Aorta (tissue), 5 donors: ENCODE measurements around the gene FSCN2. TPM values are rescaled to one million over a fixed set of nuclear protein-coding genes. Genes with fewer than 3 reads are reported as not detected.

ENCODE experiments used
- ATAC-seq: fragments of 200-7000 bp; cut with Tn5 transposase; one replicate; pipeline ENCODE4 v1.9.1; 2022; ENCODE audit warnings: moderate library complexity; ENCODE audit not compliant: low FRiP score
- DNase-seq, 2 donors: peaks; one replicate each; pipeline ENCODE4 v3.0.0-alpha.2; 2020
- H3K27ac ChIP-seq, 2 donors: one replicate each; pipeline ENCODE4 v1.5.1; 2013; ENCODE audit warnings: low read length in 2 of 2, mild to moderate bottlenecking in 2 of 2, moderate library complexity in 2 of 2, control low read depth in 1 of 2, inconsistent platforms in 1 of 2, low read depth in 1 of 2
- H3K27me3 ChIP-seq, 2 donors: one replicate each; pipeline ENCODE4 v1.6.1; 2013; ENCODE audit warnings: control low read depth in 1 of 2, low read length in 1 of 2, mild to moderate bottlenecking in 1 of 2, moderate library complexity in 1 of 2; ENCODE audit not compliant: insufficient read depth in 2 of 2, control insufficient read depth in 1 of 2
- H3K36me3 ChIP-seq, 2 donors: one replicate each; pipeline ENCODE4 v1.6.1; 2013; ENCODE audit warnings: control low read depth in 1 of 2, low read length in 1 of 2, mild to moderate bottlenecking in 1 of 2; ENCODE audit not compliant: insufficient read depth in 2 of 2, control insufficient read depth in 1 of 2
- H3K4me1 ChIP-seq, 2 donors: one replicate each; pipeline ENCODE4 v1.6.1; 2013; ENCODE audit warnings: low read length in 2 of 2, control low read depth in 1 of 2, mild to moderate bottlenecking in 1 of 2, moderate library complexity in 1 of 2; ENCODE audit not compliant: insufficient read depth in 2 of 2, control insufficient read depth in 1 of 2
- H3K4me3 ChIP-seq, 2 donors: one replicate each; pipeline ENCODE4 v1.5.1; 2013; ENCODE audit warnings: low read length in 2 of 2, control low read depth in 1 of 2, mild to moderate bottlenecking in 1 of 2
- H3K9me3 ChIP-seq: one replicate; pipeline ENCODE4 v1.6.1; 2013; ENCODE audit warnings: mild to moderate bottlenecking, low read length; ENCODE audit not compliant: control insufficient read depth
- WGBS, 2 donors: extraction: QIAGEN DNeasy Blood & Tissue Kit; methylation state at CpG; one replicate each; pipeline ENCODE4 v1.1.7; 2013; 5-methylcytosine and 5-hydroxymethylcytosine counted together
- intact Hi-C, 2 donors: fragments of 100-400 bp; cut with DNase I; formaldehyde crosslinking; loops; one replicate each; pipeline versions ENCODE4 v1.14.2 to v1.15.0; 2022
- polyA plus RNA-seq, 2 donors: library from polyadenylated mRNA; stranded (reverse); fragments of 200-250 nt; gene quantifications; one replicate each; pipeline ENCODE4 v1.2.3, GENCODE V29; 2013
- total RNA-seq, 2 donors: library from RNA; stranded (reverse); fragmentation: NEBNext Ultra II Directional; extraction: Animal tissue kit (Norgen Biotek cat#: 25700); gene quantifications; one replicate each; pipeline ENCODE4 v1.2.1, GENCODE V29; 2021
- donor health status: healthy with polysubstance abuse.
- donor health status: Bipolar disorder and iron deficiency.
- donor health status: DM: no; HTN: no; CAD: no.
- donor health status: DM: no; HTN: no; CAD: no.
- donor health status: DM: yes; HTN: yes; CAD: no.

The FSCN2 gene
- total and polyA plus RNA-seq, 4 donors, result 1.0 to 3.1 (median 2.2) TPM

GRCh38 chr17:81514489-81514738, 13.8 kb upstream of the FSCN2 start:
- peak overlapping the region; percentile 72 to 93 for H3K4me3 ChIP-seq
- intact Hi-C loops, result no loop called here
- no peak for ATAC-seq
- peak overlapping the region; percentile 97 to 100 for H3K27ac ChIP-seq
- H3K9me3 ChIP-seq, result no peaks in the 10 kb centered on the region
- H3K27me3 ChIP-seq, result peaks cover 0 to 2% of the 10 kb centered on the region in 2 donors
- no peak for DNase-seq
- H3K4me1 ChIP-seq, result peaks cover 0 to 1% of the 10 kb centered on the region in 2 donors
- 1% methylated on average over 18 to 34 of the region's 34 CpGs for WGBS, 2 donors
- H3K36me3 ChIP-seq, result peaks cover 0 to 16% of the 10 kb centered on the region in 2 donors

- H3K27ac ChIP-seq, result peak overlapping the region; percentile 85 to 100
- H3K27me3 ChIP-seq, result peaks cover 0 to 2% of the 10 kb centered on the region in 2 donors
- DNase-seq (peak; percentile 90 to 94), ATAC-seq (peak; percentile 70)
- no peaks in the 10 kb centered on the region for H3K9me3 ChIP-seq
- intact Hi-C loops, result loop anchor here (5.0 kb wide), 1 partner anchor 87 kb away; no protein-coding TSS in a partner anchor
- H3K36me3 ChIP-seq, result peaks cover 0 to 16% of the 10 kb centered on the region in 2 donors
- H3K4me1 ChIP-seq, result peaks cover 0 to 1% of the 10 kb centered on the region in 2 donors
- H3K4me3 ChIP-seq, result peak overlapping the region; percentile 72 to 93
- WGBS, 2 donors, result 1% methylated on average over 40 to 82 of the region's 82 CpGs
Measured at GRCh38 chr17:81514739-81515529, 13.2 kb upstream of the FSCN2 start.

- Histone ChIP-seq H3K9me3 (no peaks in the 10 kb centered on the region), H3K4me1 (peaks cover 0 to 1% of the 10 kb centered on the region in 2 donors), H3K36me3 (peaks cover 0 to 12% of the 10 kb centered on the region in 2 donors), H3K27ac (peak overlapping the region; percentile 9 to 37), H3K4me3 (peak overlapping the region; percentile 52 to 87), H3K27me3 (peaks cover 0 to 2% of the 10 kb centered on the region in 2 donors)
- ATAC-seq (no peak), DNase-seq (peak in 1 of 2 donors; percentile 77)
- intact Hi-C loops, result loop anchor here (5.0 kb wide), 1 partner anchor 87 kb away; no protein-coding TSS in a partner anchor
- WGBS, 2 donors, result 14 to 24% methylated on average over 19 of the region's 19 CpGs
Measured at GRCh38 chr17:81515530-81516041, 12.6 kb upstream of the FSCN2 start.

- peak in 1 of 2 donors; percentile 76 for DNase-seq
- intact Hi-C loops, result loop anchor here (5.0 kb wide), 1 partner anchor 86 kb away; no protein-coding TSS in a partner anchor
- peak overlapping the region; percentile 9 to 37 for H3K27ac ChIP-seq
- H3K4me1 ChIP-seq, result peaks cover 0 to 1% of the 10 kb centered on the region in 2 donors
- WGBS, 2 donors, result 16 to 30% methylated on average over 4 of the region's 4 CpGs
- ATAC-seq, result no peak
- H3K27me3 ChIP-seq, result peaks cover 0 to 2% of the 10 kb centered on the region in 2 donors
- H3K4me3 ChIP-seq, result peak overlapping the region; percentile 12 to 52
- no peaks in the 10 kb centered on the region for H3K9me3 ChIP-seq
- H3K36me3 ChIP-seq, result peaks cover 0 to 3% of the 10 kb centered on the region in 2 donors
Measured at GRCh38 chr17:81516439-81516838, 11.7 kb upstream of the FSCN2 start.

GRCh38 chr17:81517009-81517338, 11.2 kb upstream of the FSCN2 start:
- ATAC-seq (no peak), DNase-seq (peak in 1 of 2 donors; percentile 75)
- Histone ChIP-seq H3K27me3 (peaks cover 0 to 2% of the 10 kb centered on the region in 2 donors), H3K36me3 (no peaks in the 10 kb centered on the region), H3K4me3 (peak overlapping the region in 1 of 2 donors; percentile 3), H3K4me1 (peaks cover 0 to 1% of the 10 kb centered on the region in 2 donors), H3K27ac (peak overlapping the region in 1 of 2 donors; percentile 0), H3K9me3 (no peaks in the 10 kb centered on the region)
- 52 to 53% methylated on average over 9 of the region's 9 CpGs for WGBS, 2 donors
- intact Hi-C loops, result loop anchor here (5.0 kb wide), 1 partner anchor 85 kb away; no protein-coding TSS in a partner anchor

GRCh38 chr17:81517339-81518112, 10.7 kb upstream of the FSCN2 start:
- intact Hi-C loops, result loop anchor here (5.0 kb wide), 1 partner anchor 85 kb away; no protein-coding TSS in a partner anchor
- H3K27me3 ChIP-seq, result peaks cover 0 to 1% of the 10 kb centered on the region in 2 donors
- no peaks in the 10 kb centered on the region for H3K36me3 ChIP-seq
- WGBS, 2 donors, result 16 to 20% methylated on average over 24 of the region's 24 CpGs
- H3K4me1 ChIP-seq, result peaks cover 0 to 1% of the 10 kb centered on the region in 2 donors
- ATAC-seq, result no peak
- H3K27ac ChIP-seq, result peak overlapping the region in 1 of 2 donors; percentile 39
- H3K4me3 ChIP-seq, result peak overlapping the region in 1 of 2 donors; percentile 3
- DNase-seq, result peak in 1 of 2 donors; percentile 79
- H3K9me3 ChIP-seq, result no peaks in the 10 kb centered on the region

GRCh38 chr17:81518113-81518784, 9.9 kb upstream of the FSCN2 start:
- WGBS, 2 donors, result 10 to 12% methylated on average over 22 to 24 of the region's 24 CpGs
- DNase-seq (no peak), ATAC-seq (no peak)
- Histone ChIP-seq H3K9me3 (no peaks in the 10 kb centered on the region), H3K4me3 (peak overlapping the region; percentile 14 to 51), H3K27me3 (no peaks in the 10 kb centered on the region), H3K36me3 (no peaks in the 10 kb centered on the region), H3K27ac (peak overlapping the region in 1 of 2 donors; percentile 39), H3K4me1 (peaks cover 0 to 1% of the 10 kb centered on the region in 2 donors)
- intact Hi-C loops, result loop anchor here (5.0 kb wide), 1 partner anchor 84 kb away; no protein-coding TSS in a partner anchor

- 1% methylated on average over 30 to 47 of the region's 47 CpGs for WGBS, 2 donors
- ATAC-seq (peak; percentile 41), DNase-seq (peak in 1 of 2 donors; percentile 83)
- H3K27ac ChIP-seq, result peak overlapping the region in 1 of 2 donors; percentile 25
- H3K9me3 ChIP-seq, result no peaks in the 10 kb centered on the region
- no peaks in the 10 kb centered on the region for H3K27me3 ChIP-seq
- H3K4me3 ChIP-seq, result peak overlapping the region; percentile 37 to 51
- H3K4me1 ChIP-seq, result peaks cover 0 to 1% of the 10 kb centered on the region in 2 donors
- intact Hi-C loops, result loop anchor here (5.0 kb wide), 1 partner anchor 83 kb away; no protein-coding TSS in a partner anchor
- no peaks in the 10 kb centered on the region for H3K36me3 ChIP-seq
Measured at GRCh38 chr17:81518785-81519283, 9.3 kb upstream of the FSCN2 start.
